Loucy (cell line): ENCODE data around the gene SCAMP2.

ENCODE experiments used
- H2AFZ ChIP-seq: fragments of 200-600 bp; sonication (generic); 2 replicates; pipeline ENCODE4 v1.6.0; 2016; ENCODE audit warnings: antibody characterized with exemption, mild to moderate bottlenecking, low read length, moderate library complexity
- H3F3A ChIP-seq: fragments of 200-600 bp; 2 replicates; pipeline ENCODE4 v1.6.0; 2016; ENCODE audit warnings: antibody characterized with exemption, low read depth, mild to moderate bottlenecking
- H3K27me3 ChIP-seq: fragments of 200-600 bp; sonication (generic); 2 replicates; pipeline ENCODE4 v1.6.1; 2014; ENCODE audit warnings: low read length, mild to moderate bottlenecking; ENCODE audit not compliant: insufficient read depth, poor library complexity, severe bottlenecking
- H3K36me3 ChIP-seq: fragments of 200-600 bp; sonication (generic); 2 replicates; pipeline ENCODE4 v1.6.1; 2016; ENCODE audit warnings: low read length; ENCODE audit not compliant: insufficient read depth
- H3K4me1 ChIP-seq: fragments of 200-600 bp; sonication (generic); 2 replicates; pipeline ENCODE4 v1.5.1; 2014; ENCODE audit warnings: low read length, mild to moderate bottlenecking; ENCODE audit not compliant: insufficient read depth, poor library complexity, severe bottlenecking
- H3K4me2 ChIP-seq: fragments of 200-600 bp; sonication (generic); 2 replicates; pipeline ENCODE4 v1.6.0; 2014; ENCODE audit warnings: antibody characterized with exemption, low read length, low read depth, mild to moderate bottlenecking; ENCODE audit not compliant: poor library complexity, severe bottlenecking
- H3K4me3 ChIP-seq: fragments of 200-600 bp; sonication (generic); 2 replicates; pipeline ENCODE4 v1.5.1; 2014; ENCODE audit warnings: low read length, mild to moderate bottlenecking, mixed read lengths; ENCODE audit not compliant: poor library complexity, severe bottlenecking
- H3K79me2 ChIP-seq: fragments of 200-600 bp; sonication (generic); 2 replicates; pipeline ENCODE4 v1.6.1; 2014; ENCODE audit warnings: low read length; ENCODE audit not compliant: insufficient read depth
- H3K9ac ChIP-seq: fragments of 200-600 bp; sonication (generic); 2 replicates; pipeline ENCODE4 v1.6.0; 2014; ENCODE audit warnings: mild to moderate bottlenecking, low read depth, low read length, moderate library complexity; ENCODE audit not compliant: poor library complexity, severe bottlenecking
- H3K9me2 ChIP-seq: fragments of 200-600 bp; sonication (generic); replicated peaks from 2 replicates; pipeline ENCODE4 v1.6.1; 2016; ENCODE audit warnings: low read depth, low read length, mixed read lengths
- H3K9me3 ChIP-seq: fragments of 200-600 bp; sonication (generic); 2 replicates; pipeline ENCODE4 v1.6.1; 2014; ENCODE audit warnings: mild to moderate bottlenecking, antibody characterized with exemption, low read length, low read depth; ENCODE audit not compliant: insufficient read depth
- H4K20me1 ChIP-seq: fragments of 200-600 bp; sonication (generic); 2 replicates; pipeline ENCODE4 v1.6.0; 2014; ENCODE audit warnings: antibody characterized with exemption, low read length, mild to moderate bottlenecking; ENCODE audit not compliant: insufficient read depth, poor library complexity, severe bottlenecking
- CTCF ChIP-seq: fragments of 200-600 bp; sonication (generic); conservative IDR thresholded peaks from 2 replicates; pipeline ENCODE4 v1.5.1; 2014; ENCODE audit warnings: mild to moderate bottlenecking, antibody characterized with exemption, low read length
- EZH2phosphoT487 ChIP-seq: fragments of 200-600 bp; IDR thresholded peaks from 2 replicates; pipeline ENCODE4 v1.6.1; 2018; ENCODE audit warnings: antibody characterized with exemption, mild to moderate bottlenecking, moderate library complexity, borderline replicate concordance

Gene SCAMP2

DNA sequence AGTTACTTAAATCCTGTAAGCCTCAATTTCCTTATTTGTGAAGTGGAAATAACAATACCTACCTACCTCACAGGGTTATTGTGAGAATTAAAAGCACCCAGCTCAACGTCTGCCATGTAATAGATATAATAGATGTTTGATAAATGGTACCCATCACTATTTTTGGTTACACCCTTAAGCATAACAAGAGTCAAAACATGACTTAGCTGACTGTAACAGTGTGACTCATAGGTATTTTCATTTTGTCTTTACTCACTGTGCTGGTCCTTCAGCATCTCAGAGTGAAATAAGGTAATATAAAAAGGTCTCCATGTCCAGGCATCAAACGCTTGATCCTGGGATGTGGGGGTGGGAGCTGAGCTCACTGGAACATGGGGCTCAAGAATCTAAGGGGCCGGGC lies 43.7 kb downstream of the SCAMP2 start:
- TF ChIP-seq EZH2phosphoT487 (no peak), CTCF (no peak)
- no peak overlapping the region for H3K4me2 ChIP-seq
- H3K4me3 ChIP-seq = no peak overlapping the region
- no peaks in the 10 kb centered on the region for H3K36me3 ChIP-seq
- H3K9ac ChIP-seq = no peak overlapping the region
- no peaks in the 10 kb centered on the region for H3K79me2 ChIP-seq
- no peaks in the 10 kb centered on the region for H3K27me3 ChIP-seq
- H3K9me2 ChIP-seq = no peaks in the 10 kb centered on the region
- no peaks in the 10 kb centered on the region for H3F3A ChIP-seq
- no peaks in the 10 kb centered on the region for H4K20me1 ChIP-seq
- no peaks in the 10 kb centered on the region for H3K9me3 ChIP-seq
- H3K4me1 ChIP-seq = peaks cover 10% of the 10 kb centered on the region
- H2AFZ ChIP-seq = no peak overlapping the region

DNA sequence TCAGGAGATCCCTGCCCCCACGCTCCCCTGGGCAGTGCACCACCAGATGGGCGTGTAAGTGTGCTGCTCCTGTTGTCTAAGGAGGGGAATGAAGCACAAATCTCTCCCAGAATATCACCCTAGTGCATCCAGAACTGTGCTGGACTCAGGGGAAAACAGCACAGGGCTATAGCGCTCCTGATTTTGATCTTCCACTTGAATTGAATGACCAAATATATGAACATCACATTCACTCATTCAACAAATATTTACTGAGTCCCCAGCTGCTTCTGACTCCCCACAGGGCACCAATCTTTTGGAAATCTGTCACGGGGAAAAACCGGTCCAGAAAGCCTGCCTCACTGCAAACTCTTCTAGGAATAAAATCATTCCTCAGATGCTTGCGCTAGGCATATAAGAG lies 44.3 kb downstream of the SCAMP2 start:
- Histone ChIP-seq H3K4me1 (peaks cover 10% of the 10 kb centered on the region), H3K27me3 (no peaks in the 10 kb centered on the region)
- TF ChIP-seq CTCF = no peak
- TF ChIP-seq EZH2phosphoT487 = no peak

DNA sequence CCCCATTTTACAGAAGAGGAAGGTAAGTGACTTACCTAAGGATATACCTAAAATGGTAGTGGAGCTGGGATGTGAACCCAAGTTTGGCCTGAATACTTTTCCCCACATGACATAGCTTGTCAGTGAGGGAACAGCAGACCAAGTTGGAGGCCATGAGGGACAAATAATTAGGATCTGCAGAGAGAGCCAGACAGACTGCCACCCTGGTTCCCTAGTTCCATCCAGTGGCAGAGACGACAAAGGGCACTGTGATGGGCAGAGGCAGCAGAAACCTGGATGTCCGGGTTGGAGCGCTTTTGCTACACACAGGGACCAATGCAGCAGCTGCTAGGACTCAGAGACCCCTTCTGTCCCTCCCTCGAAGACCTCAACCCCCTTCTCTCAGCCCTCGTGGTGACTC lies 45.6 kb downstream of the SCAMP2 start:
- Histone ChIP-seq H4K20me1 (no peaks in the 10 kb centered on the region), H3F3A (no peaks in the 10 kb centered on the region), H3K4me2 (no peak overlapping the region), H3K9ac (no peak overlapping the region), H3K4me1 (no peaks in the 10 kb centered on the region), H3K27me3 (no peaks in the 10 kb centered on the region), H3K79me2 (no peaks in the 10 kb centered on the region), H3K9me3 (no peaks in the 10 kb centered on the region), H2AFZ (no peak overlapping the region), H3K9me2 (no peaks in the 10 kb centered on the region), H3K36me3 (no peaks in the 10 kb centered on the region), H3K4me3 (no peak overlapping the region)
- no peak for TF ChIP-seq CTCF
- no peak for TF ChIP-seq EZH2phosphoT487

More for the DNA sequence above, 44.3 kb downstream of the SCAMP2 start:
- Histone ChIP-seq H3K79me2 (no peaks in the 10 kb centered on the region), H3K9ac (no peak overlapping the region), H3K9me3 (no peaks in the 10 kb centered on the region), H3K4me2 (no peak overlapping the region), H3K4me3 (no peak overlapping the region), H4K20me1 (no peaks in the 10 kb centered on the region), H3F3A (no peaks in the 10 kb centered on the region), H3K9me2 (no peaks in the 10 kb centered on the region), H3K36me3 (no peaks in the 10 kb centered on the region), H2AFZ (no peak overlapping the region)
